GM12874 (cell line): ENCODE measurements around the gene NABP2.

Experiments
- CTCF ChIP-seq: IDR thresholded peaks from 2 replicates; pipeline ENCODE4 v1.5.1; 2011; ENCODE audit warnings: low read depth, mild to moderate bottlenecking, control low read depth, low read length, moderate library complexity; ENCODE audit not compliant: insufficient read depth

Gene NABP2

GRCh38 chr12:56274299-56274698, 50.2 kb downstream of the NABP2 start:
- TF ChIP-seq CTCF = no peak

- TF ChIP-seq CTCF = no peak
Observed at GRCh38 chr12:56278905-56279304, 54.8 kb downstream of the NABP2 start.
